ENCODE data around the gene MDC1.

- TF ChIP-seq, protein P1, sequence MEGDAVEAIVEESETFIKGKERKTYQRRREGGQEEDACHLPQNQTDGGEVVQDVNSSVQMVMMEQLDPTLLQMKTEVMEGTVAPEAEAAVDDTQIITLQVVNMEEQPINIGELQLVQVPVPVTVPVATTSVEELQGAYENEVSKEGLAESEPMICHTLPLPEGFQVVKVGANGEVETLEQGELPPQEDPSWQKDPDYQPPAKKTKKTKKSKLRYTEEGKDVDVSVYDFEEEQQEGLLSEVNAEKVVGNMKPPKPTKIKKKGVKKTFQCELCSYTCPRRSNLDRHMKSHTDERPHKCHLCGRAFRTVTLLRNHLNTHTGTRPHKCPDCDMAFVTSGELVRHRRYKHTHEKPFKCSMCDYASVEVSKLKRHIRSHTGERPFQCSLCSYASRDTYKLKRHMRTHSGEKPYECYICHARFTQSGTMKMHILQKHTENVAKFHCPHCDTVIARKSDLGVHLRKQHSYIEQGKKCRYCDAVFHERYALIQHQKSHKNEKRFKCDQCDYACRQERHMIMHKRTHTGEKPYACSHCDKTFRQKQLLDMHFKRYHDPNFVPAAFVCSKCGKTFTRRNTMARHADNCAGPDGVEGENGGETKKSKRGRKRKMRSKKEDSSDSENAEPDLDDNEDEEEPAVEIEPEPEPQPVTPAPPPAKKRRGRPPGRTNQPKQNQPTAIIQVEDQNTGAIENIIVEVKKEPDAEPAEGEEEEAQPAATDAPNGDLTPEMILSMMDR (IDR thresholded peaks at IDR 0.05) = no peak
- TF ChIP-seq POLR2AphosphoS5 (IDR thresholded peaks at IDR 0.05) = no peak
Observed at GRCh38 chr6:30716879-30717128, 277 bp downstream of the MDC1 start.

Measured in gastroesophageal sphincter (tissue), 3 donors.